Activated CD4-positive, alpha-beta T cell treated with anti-CD3 and anti-CD28 coated beads, Interleukin-2, amount 10 ng/mL, durations not matched to agents 7 days and 5 days (primary cell): ENCODE measurements around the gene TENT5C. TPM values are rescaled to one million over a fixed set of nuclear protein-coding genes. Genes with fewer than 3 reads are reported as not detected.

Source experiments
- CTCF ChIA-PET: fragments of 350-600 bp; sonication (Branson Sonifier 250); formaldehyde crosslinking; loops from one replicate; lab custom pipeline; 2021; ENCODE audit warnings: antibody characterized with exemption; lab: Charles Lee
- POLR2A ChIA-PET: fragments of 350-600 bp; sonication (Branson Sonifier 250); formaldehyde crosslinking; loops from one replicate; lab custom pipeline; 2021; ENCODE audit warnings: antibody characterized with exemption; lab: Charles Lee
- DNase-seq: peaks from one replicate; pipeline ENCODE4 v3.0.0-alpha.2; 2020
- H3K27ac Mint-ChIP-seq: one replicate; pipeline ENCODE4 v1.8.0; 2021; ENCODE audit warnings: mild to moderate bottlenecking, moderate library complexity, mixed read lengths
- H3K27me3 Mint-ChIP-seq: one replicate; pipeline ENCODE4 v1.8.0; 2021; ENCODE audit warnings: mixed read lengths
- H3K36me3 Mint-ChIP-seq: one replicate; pipeline ENCODE4 v1.8.0; 2021; ENCODE audit warnings: low read depth, mixed read lengths
- H3K4me1 Mint-ChIP-seq: one replicate; pipeline ENCODE4 v1.8.0; 2021; ENCODE audit warnings: mixed read lengths
- H3K4me3 Mint-ChIP-seq: one replicate; pipeline ENCODE4 v1.8.0; 2021; ENCODE audit warnings: mild to moderate bottlenecking, moderate library complexity, mixed read lengths
- H3K9me3 Mint-ChIP-seq: one replicate; pipeline ENCODE4 v1.8.0; 2021; ENCODE audit warnings: mixed read lengths
- total RNA-seq, 2 experiments: library from RNA; stranded (reverse); gene quantifications; one replicate each; pipeline ENCODE4 v1.2.3, GENCODE V29; 2021

TENT5C gene
- total RNA-seq, 2 experiments from 2014 or later: 13.3 to 13.7 TPM

GRCh38 chr1:117575586-117576225 is 30.1 kb upstream of the TENT5C start:
- Mint-ChIP-seq H3K27ac (no peak overlapping the region), H3K36me3 (no peaks in the 10 kb centered on the region), H3K27me3 (peaks cover 2% of the 10 kb centered on the region), H3K9me3 (no peaks in the 10 kb centered on the region), H3K4me3 (no peak overlapping the region), H3K4me1 (peaks cover 34% of the 10 kb centered on the region)
- no peak for DNase-seq
- CTCF ChIA-PET: interaction anchor here (1.2 to 1.5 kb wide), 4 partner anchors 9 to 99 kb away, joined by 3 to 5 read pairs (median 3); no protein-coding TSS in a partner anchor
- POLR2A ChIA-PET: no interaction called here

- ChIA-PET CTCF (interaction anchor here (1.2 to 1.5 kb wide), 3 partner anchors 10 to 98 kb away, joined by 3 to 5 read pairs (median 3); no protein-coding TSS in a partner anchor), POLR2A (no interaction called here)
- no peak overlapping the region for H3K27ac Mint-ChIP-seq
These were observed 29.6 kb upstream of the TENT5C start for GRCh38 chr1:117576236-117576635.

GRCh38 chr1:117577191-117577885 is 28.5 kb upstream of the TENT5C start:
- Mint-ChIP-seq H3K36me3 (no peaks in the 10 kb centered on the region), H3K9me3 (no peaks in the 10 kb centered on the region), H3K4me3 (no peak overlapping the region), H3K27ac (no peak overlapping the region), H3K4me1 (peaks cover 18% of the 10 kb centered on the region), H3K27me3 (no peaks in the 10 kb centered on the region)
- no peak for DNase-seq
- CTCF ChIA-PET: interaction anchor here (0.8 to 0.9 kb wide), 3 partner anchors 14 to 104 kb away, joined by 3 read pairs; no protein-coding TSS in a partner anchor
- POLR2A ChIA-PET: no interaction called here

More at GRCh38 chr1:117576236-117576635, 29.6 kb upstream of the TENT5C start:
- Mint-ChIP-seq H3K9me3 (no peaks in the 10 kb centered on the region), H3K27me3 (no peaks in the 10 kb centered on the region), H3K4me3 (no peak overlapping the region), H3K4me1 (peaks cover 29% of the 10 kb centered on the region), H3K36me3 (no peaks in the 10 kb centered on the region)
- no peak for DNase-seq

GRCh38 chr1:117578466-117578865 is 27.4 kb upstream of the TENT5C start:
- ChIA-PET CTCF (interaction anchor here (0.8 to 1.8 kb wide), 2 partner anchors 10 to 42 kb away, joined by 3 to 4 read pairs; no protein-coding TSS in a partner anchor), POLR2A (no interaction called here)
- Mint-ChIP-seq H3K9me3 (no peaks in the 10 kb centered on the region), H3K4me1 (peaks cover 7% of the 10 kb centered on the region), H3K4me3 (no peak overlapping the region), H3K27ac (no peak overlapping the region), H3K36me3 (no peaks in the 10 kb centered on the region), H3K27me3 (no peaks in the 10 kb centered on the region)
- no peak for DNase-seq

GRCh38 chr1:117579221-117579906 is 26.5 kb upstream of the TENT5C start:
- CTCF ChIA-PET: interaction anchor here (1.6 to 1.8 kb wide), 2 partner anchors 9 to 16 kb away, joined by 3 to 4 read pairs; no protein-coding TSS in a partner anchor

GRCh38 chr1:117580436-117580835 is 25.4 kb upstream of the TENT5C start:
- no peak for DNase-seq
- Mint-ChIP-seq H3K27ac (no peak overlapping the region), H3K36me3 (no peaks in the 10 kb centered on the region), H3K4me1 (no peaks in the 10 kb centered on the region), H3K27me3 (no peaks in the 10 kb centered on the region), H3K4me3 (no peak overlapping the region), H3K9me3 (no peaks in the 10 kb centered on the region)
- POLR2A ChIA-PET: no interaction called here
- CTCF ChIA-PET: interaction anchor here (0.6 to 1.8 kb wide), 4 partner anchors 8 to 16 kb away, joined by 3 to 4 read pairs (median 3); no protein-coding TSS in a partner anchor

More at GRCh38 chr1:117579221-117579906, 26.5 kb upstream of the TENT5C start:
- no peak overlapping the region for H3K4me3 Mint-ChIP-seq
- POLR2A ChIA-PET: no interaction called here
- H3K9me3 Mint-ChIP-seq: no peaks in the 10 kb centered on the region
- no peaks in the 10 kb centered on the region for H3K27me3 Mint-ChIP-seq
- DNase-seq: no peak
- H3K4me1 Mint-ChIP-seq: no peaks in the 10 kb centered on the region
- H3K27ac Mint-ChIP-seq: no peak overlapping the region
- no peaks in the 10 kb centered on the region for H3K36me3 Mint-ChIP-seq

GRCh38 chr1:117580882-117581281 is 25.0 kb upstream of the TENT5C start:
- H3K4me3 Mint-ChIP-seq: no peak overlapping the region
- CTCF ChIA-PET: interaction anchor here (0.6 to 1.7 kb wide), 5 partner anchors 10 to 96 kb away, joined by 3 read pairs; no protein-coding TSS in a partner anchor

GRCh38 chr1:117581391-117581943 is 24.4 kb upstream of the TENT5C start:
- no peak overlapping the region for H3K4me3 Mint-ChIP-seq
- no peaks in the 10 kb centered on the region for H3K4me1 Mint-ChIP-seq
- no peak for DNase-seq
- H3K9me3 Mint-ChIP-seq: no peaks in the 10 kb centered on the region
- ChIA-PET CTCF (interaction anchor here (0.6 to 1.7 kb wide), 4 partner anchors 9 to 95 kb away, joined by 3 read pairs; no protein-coding TSS in a partner anchor), POLR2A (no interaction called here)
- H3K27me3 Mint-ChIP-seq: no peaks in the 10 kb centered on the region
- H3K27ac Mint-ChIP-seq: no peak overlapping the region
- H3K36me3 Mint-ChIP-seq: no peaks in the 10 kb centered on the region

More at GRCh38 chr1:117580882-117581281, 25.0 kb upstream of the TENT5C start:
- Mint-ChIP-seq H3K4me1 (no peaks in the 10 kb centered on the region), H3K36me3 (no peaks in the 10 kb centered on the region), H3K27ac (no peak overlapping the region), H3K9me3 (no peaks in the 10 kb centered on the region), H3K27me3 (no peaks in the 10 kb centered on the region)
- POLR2A ChIA-PET: no interaction called here
- no peak for DNase-seq

- Mint-ChIP-seq H3K27me3 (no peaks in the 10 kb centered on the region), H3K9me3 (no peaks in the 10 kb centered on the region), H3K27ac (no peak overlapping the region), H3K4me3 (no peak overlapping the region), H3K36me3 (no peaks in the 10 kb centered on the region), H3K4me1 (no peaks in the 10 kb centered on the region)
- ChIA-PET POLR2A (no interaction called here), CTCF (interaction anchor here (0.6 to 1.5 kb wide), 4 partner anchors 8 to 53 kb away, joined by 3 to 4 read pairs (median 3); no protein-coding TSS in a partner anchor)
- no peak for DNase-seq
These were observed 23.4 kb upstream of the TENT5C start for GRCh38 chr1:117582451-117582850.

- Mint-ChIP-seq H3K27ac (no peak overlapping the region), H3K9me3 (no peaks in the 10 kb centered on the region), H3K4me3 (no peak overlapping the region), H3K36me3 (no peaks in the 10 kb centered on the region), H3K27me3 (no peaks in the 10 kb centered on the region), H3K4me1 (no peaks in the 10 kb centered on the region)
- DNase-seq: no peak
- CTCF ChIA-PET: interaction anchor here (1.4 to 1.5 kb wide), 2 partner anchors 9 to 54 kb away, joined by 3 to 4 read pairs; no protein-coding TSS in a partner anchor
- POLR2A ChIA-PET: no interaction called here
These were observed 22.6 kb upstream of the TENT5C start for GRCh38 chr1:117583247-117583646.

GRCh38 chr1:117584181-117584580 is 21.7 kb upstream of the TENT5C start:
- DNase-seq: no peak
- POLR2A ChIA-PET: no interaction called here
- no peaks in the 10 kb centered on the region for H3K36me3 Mint-ChIP-seq
- H3K27me3 Mint-ChIP-seq: peaks cover 2% of the 10 kb centered on the region
- no peaks in the 10 kb centered on the region for H3K9me3 Mint-ChIP-seq
- CTCF ChIA-PET: interaction anchor here (1.4 kb wide), 1 partner anchor 55 kb away, joined by 3 read pairs; no protein-coding TSS in a partner anchor
- H3K4me1 Mint-ChIP-seq: no peaks in the 10 kb centered on the region
- no peak overlapping the region for H3K27ac Mint-ChIP-seq
- H3K4me3 Mint-ChIP-seq: no peak overlapping the region

- POLR2A ChIA-PET: no interaction called here
- no peak for DNase-seq
- Mint-ChIP-seq H3K4me1 (no peaks in the 10 kb centered on the region), H3K27ac (no peak overlapping the region), H3K36me3 (no peaks in the 10 kb centered on the region), H3K9me3 (no peaks in the 10 kb centered on the region), H3K27me3 (peaks cover 2% of the 10 kb centered on the region), H3K4me3 (no peak overlapping the region)
- CTCF ChIA-PET: interaction anchor here (1.2 kb wide), 1 partner anchor 11 kb away, joined by 3 read pairs; no protein-coding TSS in a partner anchor
These were observed 20.8 kb upstream of the TENT5C start for GRCh38 chr1:117585086-117585485.
